BLaER1 (cell line): ENCODE data around the gene CCNI.

ENCODE experiments used
- H3K27ac ChIP-seq: shearing (Covaris generic); formaldehyde crosslinking; 2 replicates; pipeline ENCODE4 v1.8.1; 2022
- H3K27me3 ChIP-seq: shearing (Covaris generic); formaldehyde crosslinking; 2 replicates; pipeline ENCODE4 v1.8.1; 2022
- H3K36me3 ChIP-seq: shearing (Covaris generic); formaldehyde crosslinking; 2 replicates; pipeline ENCODE4 v1.8.1; 2022
- H3K4me1 ChIP-seq: shearing (Covaris generic); formaldehyde crosslinking; 2 replicates; pipeline ENCODE4 v1.8.1; 2022
- H3K4me2 ChIP-seq: shearing (Covaris generic); formaldehyde crosslinking; 2 replicates; pipeline ENCODE4 v1.8.1; 2022
- H3K4me3 ChIP-seq: shearing (Covaris generic); formaldehyde crosslinking; 2 replicates; pipeline ENCODE4 v1.8.1; 2022
- H3K9ac ChIP-seq: shearing (Covaris generic); formaldehyde crosslinking; 2 replicates; pipeline ENCODE4 v1.8.1; 2022
- H3K9me3 ChIP-seq: shearing (Covaris generic); formaldehyde crosslinking; 2 replicates; pipeline ENCODE4 v1.8.1; 2022
- H4K20me1 ChIP-seq: shearing (Covaris generic); formaldehyde crosslinking; 2 replicates; pipeline ENCODE4 v1.8.1; 2022
- Cebpa-rat ChIP-seq: shearing (Covaris generic); IDR thresholded peaks from 2 replicates; pipeline ENCODE4 v1.8.1; 2022

CCNI gene

GRCh38 chr4:77028246-77028645 is 47.5 kb downstream of the CCNI start:
- H3K4me1 ChIP-seq, result no peaks in the 10 kb centered on the region
- no peaks in the 10 kb centered on the region for H3K9me3 ChIP-seq
- no peak overlapping the region for H3K27ac ChIP-seq
- peaks cover 97% of the 10 kb centered on the region for H3K36me3 ChIP-seq
- no peaks in the 10 kb centered on the region for H3K27me3 ChIP-seq
- no peak for TF ChIP-seq Cebpa-rat
- no peaks in the 10 kb centered on the region for H4K20me1 ChIP-seq
- H3K4me2 ChIP-seq, result no peak overlapping the region
- no peak overlapping the region for H3K4me3 ChIP-seq
- H3K9ac ChIP-seq, result no peak overlapping the region

GRCh38 chr4:77026322-77026704 is 49.5 kb downstream of the CCNI start:
- no peaks in the 10 kb centered on the region for H3K4me1 ChIP-seq
- peaks cover 96% of the 10 kb centered on the region for H3K36me3 ChIP-seq
- no peaks in the 10 kb centered on the region for H3K27me3 ChIP-seq

GRCh38 chr4:77025643-77026321 is 50.0 kb downstream of the CCNI start:
- Histone ChIP-seq H3K4me1 (no peaks in the 10 kb centered on the region), H3K4me3 (no peak overlapping the region), H3K36me3 (peaks cover 96% of the 10 kb centered on the region), H3K9ac (no peak overlapping the region), H4K20me1 (no peaks in the 10 kb centered on the region), H3K4me2 (no peak overlapping the region), H3K9me3 (no peaks in the 10 kb centered on the region), H3K27me3 (no peaks in the 10 kb centered on the region), H3K27ac (no peak overlapping the region)
- no peak for TF ChIP-seq Cebpa-rat

More at GRCh38 chr4:77026322-77026704, 49.5 kb downstream of the CCNI start:
- H3K27ac ChIP-seq, result no peak overlapping the region
- H3K4me2 ChIP-seq, result no peak overlapping the region
- H3K9ac ChIP-seq, result no peak overlapping the region
- no peak for TF ChIP-seq Cebpa-rat
- no peaks in the 10 kb centered on the region for H3K9me3 ChIP-seq
- H4K20me1 ChIP-seq, result no peaks in the 10 kb centered on the region
- no peak overlapping the region for H3K4me3 ChIP-seq

GRCh38 chr4:77023920-77024319 is 51.9 kb downstream of the CCNI start:
- no peak for TF ChIP-seq Cebpa-rat
- Histone ChIP-seq H4K20me1 (no peaks in the 10 kb centered on the region), H3K27ac (no peak overlapping the region), H3K27me3 (no peaks in the 10 kb centered on the region), H3K4me1 (no peaks in the 10 kb centered on the region), H3K4me3 (no peak overlapping the region), H3K36me3 (peaks cover 97% of the 10 kb centered on the region), H3K4me2 (no peak overlapping the region), H3K9ac (no peak overlapping the region), H3K9me3 (no peaks in the 10 kb centered on the region)

- Histone ChIP-seq H3K4me3 (no peak overlapping the region), H3K9ac (no peak overlapping the region), H3K9me3 (no peaks in the 10 kb centered on the region), H3K4me2 (no peak overlapping the region), H3K27me3 (no peaks in the 10 kb centered on the region), H3K4me1 (no peaks in the 10 kb centered on the region), H4K20me1 (no peaks in the 10 kb centered on the region), H3K36me3 (peaks cover 96% of the 10 kb centered on the region), H3K27ac (no peak overlapping the region)
- no peak for TF ChIP-seq Cebpa-rat
Measured at GRCh38 chr4:77022560-77023179, 53.1 kb downstream of the CCNI start.

GRCh38 chr4:77021614-77022089 is 54.1 kb downstream of the CCNI start:
- Histone ChIP-seq H3K4me1 (no peaks in the 10 kb centered on the region), H3K4me2 (no peak overlapping the region), H3K9ac (no peak overlapping the region), H4K20me1 (no peaks in the 10 kb centered on the region), H3K4me3 (no peak overlapping the region), H3K9me3 (no peaks in the 10 kb centered on the region), H3K27ac (no peak overlapping the region), H3K27me3 (no peaks in the 10 kb centered on the region), H3K36me3 (peaks cover 96% of the 10 kb centered on the region)
- 0 out of 2 replicates have a peak, but pooled peaks have one; percentile 14 for TF ChIP-seq Cebpa-rat

- Histone ChIP-seq H3K4me1 (no peaks in the 10 kb centered on the region), H3K4me2 (no peak overlapping the region), H3K9ac (no peak overlapping the region), H3K4me3 (no peak overlapping the region), H4K20me1 (no peaks in the 10 kb centered on the region), H3K27me3 (no peaks in the 10 kb centered on the region), H3K9me3 (no peaks in the 10 kb centered on the region), H3K27ac (no peak overlapping the region), H3K36me3 (peaks cover 92% of the 10 kb centered on the region)
- no peak for TF ChIP-seq Cebpa-rat
Measured at GRCh38 chr4:77020017-77020416, 55.8 kb downstream of the CCNI start.

GRCh38 chr4:77015390-77015789 is 60.4 kb downstream of the CCNI start:
- Histone ChIP-seq H3K9ac (no peak overlapping the region), H3K4me3 (no peak overlapping the region), H3K4me2 (no peak overlapping the region), H3K4me1 (no peaks in the 10 kb centered on the region), H3K9me3 (no peaks in the 10 kb centered on the region), H4K20me1 (no peaks in the 10 kb centered on the region), H3K36me3 (peaks cover 87% of the 10 kb centered on the region), H3K27me3 (no peaks in the 10 kb centered on the region), H3K27ac (no peak overlapping the region)
- no peak for TF ChIP-seq Cebpa-rat

GRCh38 chr4:77014256-77014655 is 61.5 kb downstream of the CCNI start:
- Histone ChIP-seq H3K9ac (no peak overlapping the region), H3K4me2 (no peak overlapping the region), H3K36me3 (peaks cover 84% of the 10 kb centered on the region), H3K9me3 (no peaks in the 10 kb centered on the region), H3K27ac (no peak overlapping the region), H3K27me3 (no peaks in the 10 kb centered on the region), H4K20me1 (no peaks in the 10 kb centered on the region), H3K4me3 (no peak overlapping the region), H3K4me1 (no peaks in the 10 kb centered on the region)
- TF ChIP-seq Cebpa-rat, result no peak

- Histone ChIP-seq H4K20me1 (no peaks in the 10 kb centered on the region), H3K9me3 (no peaks in the 10 kb centered on the region), H3K4me3 (no peak overlapping the region), H3K9ac (no peak overlapping the region), H3K4me2 (no peak overlapping the region), H3K27me3 (no peaks in the 10 kb centered on the region), H3K4me1 (peaks cover 7% of the 10 kb centered on the region), H3K27ac (no peak overlapping the region), H3K36me3 (peaks cover 83% of the 10 kb centered on the region)
- TF ChIP-seq Cebpa-rat, result no peak
Measured at GRCh38 chr4:77012726-77013125, 63.1 kb downstream of the CCNI start.
